Skeletal muscle tissue (tissue), 4 donors: ENCODE data around the gene CELA3B. TPM values are rescaled to one million over a fixed set of nuclear protein-coding genes. Genes with fewer than 3 reads are reported as not detected.
"Not testable (repeated sequence)": the region's sequence is repeated elsewhere in the genome, so short reads cannot be mapped to it uniquely, and the experiment has no call there.

Experiments used
- H3K27ac ChIP-seq: one replicate; pipeline ENCODE4 v1.7.0; 2013; ENCODE audit warnings: mild to moderate bottlenecking, low read depth, low read length, inconsistent platforms
- H3K27me3 ChIP-seq, 3 donors: one replicate each; pipeline ENCODE4 v1.7.0; 2013; ENCODE audit warnings: low read length in 3 of 3; ENCODE audit not compliant: control insufficient read depth in 3 of 3, insufficient read depth in 3 of 3
- H3K36me3 ChIP-seq, 3 donors: one replicate each; pipeline ENCODE4 v1.7.0; 2013; ENCODE audit warnings: low read length in 3 of 3; ENCODE audit not compliant: control insufficient read depth in 3 of 3, insufficient read depth in 3 of 3
- H3K4me1 ChIP-seq, 3 donors: one replicate each; pipeline ENCODE4 v1.7.0; 2013; ENCODE audit warnings: low read length in 3 of 3, mild to moderate bottlenecking in 3 of 3; ENCODE audit not compliant: control insufficient read depth in 3 of 3, insufficient read depth in 3 of 3
- H3K4me3 ChIP-seq, 3 donors: one replicate each; pipeline ENCODE4 v1.7.0; 2013; ENCODE audit warnings: low read length in 3 of 3
- H3K9ac ChIP-seq, 3 donors: one replicate each; pipeline ENCODE4 v1.7.0; 2013; ENCODE audit warnings: low read length in 3 of 3, mild to moderate bottlenecking in 3 of 3, moderate library complexity in 2 of 3, low read depth in 1 of 3
- H3K9me3 ChIP-seq, 3 donors: one replicate each; pipeline ENCODE4 v1.7.0; 2013; ENCODE audit warnings: low read length in 3 of 3; ENCODE audit not compliant: control insufficient read depth in 3 of 3
- total RNA-seq: library from RNA; depleted of rRNA; stranded (reverse); fragments of >200 nt; gene quantifications from one replicate; pipeline ENCODE4 v1.2.3, GENCODE V29; 2014
- donor health status: Osteomylitis.

CELA3B gene
- total RNA-seq, 1 donor from 2014 or later: not detected

GRCh38 chr1:21973948-21974347 is 2.9 kb upstream of the CELA3B start:
- not testable (repeated sequence) for H3K4me1 ChIP-seq, H3K9me3 ChIP-seq, H3K27ac ChIP-seq, H3K36me3 ChIP-seq, H3K4me3 ChIP-seq, H3K27me3 ChIP-seq, H3K9ac ChIP-seq

- H3K9me3 ChIP-seq, H3K4me3 ChIP-seq, H3K4me1 ChIP-seq, H3K36me3 ChIP-seq, H3K27me3 ChIP-seq, H3K27ac ChIP-seq, H3K9ac ChIP-seq: not testable (repeated sequence)
These were observed 2.1 kb upstream of the CELA3B start for GRCh38 chr1:21974699-21975098.

GRCh38 chr1:21975296-21975695 is 1.5 kb upstream of the CELA3B start:
- H3K9me3 ChIP-seq, H3K4me1 ChIP-seq, H3K4me3 ChIP-seq, H3K27me3 ChIP-seq, H3K27ac ChIP-seq, H3K36me3 ChIP-seq, H3K9ac ChIP-seq: not testable (repeated sequence)

GRCh38 chr1:21978209-21978608 is 1.4 kb downstream of the CELA3B start:
- not testable (repeated sequence) for H3K9me3 ChIP-seq, H3K9ac ChIP-seq, H3K4me3 ChIP-seq, H3K36me3 ChIP-seq, H3K27me3 ChIP-seq, H3K27ac ChIP-seq, H3K4me1 ChIP-seq

- not testable (repeated sequence) for H3K27ac ChIP-seq, H3K9ac ChIP-seq, H3K4me3 ChIP-seq, H3K9me3 ChIP-seq, H3K36me3 ChIP-seq, H3K27me3 ChIP-seq, H3K4me1 ChIP-seq
These were observed 3.8 kb downstream of the CELA3B start for GRCh38 chr1:21980515-21981220.

- not testable (repeated sequence) for H3K27me3 ChIP-seq, H3K4me3 ChIP-seq, H3K9ac ChIP-seq, H3K4me1 ChIP-seq, H3K27ac ChIP-seq, H3K9me3 ChIP-seq, H3K36me3 ChIP-seq
These were observed 4.4 kb downstream of the CELA3B start for GRCh38 chr1:21981253-21981652.

GRCh38 chr1:21982122-21982521 is 5.3 kb downstream of the CELA3B start:
- H3K4me1 ChIP-seq, H3K9me3 ChIP-seq, H3K9ac ChIP-seq, H3K27me3 ChIP-seq, H3K27ac ChIP-seq, H3K4me3 ChIP-seq, H3K36me3 ChIP-seq: not testable (repeated sequence)

- H3K36me3 ChIP-seq: not testable (repeated sequence)
These were observed 6.7 kb downstream of the CELA3B start for GRCh38 chr1:21983539-21983938.

GRCh38 chr1:21985893-21986292 is 9.1 kb downstream of the CELA3B start:
- not testable (repeated sequence) for H3K9ac ChIP-seq, H3K27me3 ChIP-seq, H3K36me3 ChIP-seq, H3K27ac ChIP-seq, H3K4me1 ChIP-seq, H3K9me3 ChIP-seq, H3K4me3 ChIP-seq

More at GRCh38 chr1:21983539-21983938, 6.7 kb downstream of the CELA3B start:
- H3K9me3 ChIP-seq, H3K4me3 ChIP-seq, H3K9ac ChIP-seq, H3K27ac ChIP-seq, H3K4me1 ChIP-seq, H3K27me3 ChIP-seq: not testable (repeated sequence)

GRCh38 chr1:21986386-21986785 is 9.6 kb downstream of the CELA3B start:
- not testable (repeated sequence) for H3K36me3 ChIP-seq, H3K9me3 ChIP-seq, H3K4me1 ChIP-seq, H3K9ac ChIP-seq, H3K27ac ChIP-seq, H3K27me3 ChIP-seq, H3K4me3 ChIP-seq
